HuH-7 (cell line): Measurements from ENCODE around the gene KSR1.

Experiments used
- DNase-seq: peaks from one replicate; pipeline ENCODE4 v3.0.0; 2011; ENCODE audit warnings: low spot score

Gene KSR1

GRCh38 chr17:27590864-27591263 lies 134.6 kb downstream of the KSR1 start:
- DNase-seq: no peak

DNA sequence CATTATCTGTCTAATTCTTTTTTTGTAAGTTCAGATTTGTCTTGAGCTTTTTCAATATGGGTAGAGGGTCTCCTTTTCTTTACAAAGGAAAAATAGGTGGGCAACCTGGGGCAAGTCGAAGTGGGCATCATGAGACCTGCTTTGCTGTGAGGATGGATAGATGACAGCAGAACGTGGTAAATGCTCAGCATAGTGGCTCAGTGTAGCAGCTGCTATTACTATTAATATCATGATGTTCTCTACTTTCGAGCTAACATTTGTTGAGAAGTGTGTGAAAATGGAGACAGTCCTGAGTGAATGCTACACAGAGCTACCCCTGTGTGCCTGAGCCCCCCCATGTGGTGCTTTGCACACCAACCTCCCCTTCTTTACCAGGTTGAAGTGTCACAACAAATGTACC lies 135.7 kb downstream of the KSR1 start:
- no peak for DNase-seq

DNA sequence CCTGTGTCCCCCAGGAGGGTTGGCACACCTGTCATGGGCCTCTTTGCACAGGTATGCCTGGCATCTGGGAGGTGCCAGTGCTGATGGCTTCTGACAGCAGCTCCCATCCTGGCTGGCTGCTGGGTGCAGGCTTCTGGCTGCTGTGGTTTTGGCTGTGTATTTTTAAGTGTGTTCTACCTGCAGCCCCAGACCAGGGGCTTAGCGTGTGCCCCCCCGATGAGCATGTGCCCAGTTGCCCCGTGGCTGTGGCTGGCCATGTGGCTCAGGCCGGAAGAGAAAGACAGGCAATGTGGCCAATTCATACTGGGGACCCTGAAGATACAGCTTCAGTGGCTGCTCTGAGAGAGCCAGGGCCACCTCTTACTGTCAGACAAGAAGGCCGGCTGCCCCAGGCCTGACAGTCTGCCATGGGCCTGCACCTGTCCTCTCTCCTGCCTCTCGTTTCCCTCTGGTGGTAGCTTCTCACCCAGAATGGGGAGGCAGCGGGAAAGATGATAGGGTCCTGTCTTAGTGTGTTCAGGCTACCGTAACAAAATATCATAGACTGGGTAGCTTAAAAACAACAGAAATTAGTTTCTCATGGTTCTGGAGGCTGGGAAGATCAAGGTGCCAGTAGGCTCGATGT lies 137.1 kb downstream of the KSR1 start:
- no peak for DNase-seq

GRCh38 chr17:27593857-27594255 lies 137.6 kb downstream of the KSR1 start:
- DNase-seq: no peak

- DNase-seq: no peak
Measured at GRCh38 chr17:27595208-27595607, 139.0 kb downstream of the KSR1 start.

GRCh38 chr17:27596096-27596495 lies 139.8 kb downstream of the KSR1 start:
- DNase-seq: no peak

- DNase-seq: no peak
Measured at GRCh38 chr17:27596566-27597187, 140.4 kb downstream of the KSR1 start.

DNA sequence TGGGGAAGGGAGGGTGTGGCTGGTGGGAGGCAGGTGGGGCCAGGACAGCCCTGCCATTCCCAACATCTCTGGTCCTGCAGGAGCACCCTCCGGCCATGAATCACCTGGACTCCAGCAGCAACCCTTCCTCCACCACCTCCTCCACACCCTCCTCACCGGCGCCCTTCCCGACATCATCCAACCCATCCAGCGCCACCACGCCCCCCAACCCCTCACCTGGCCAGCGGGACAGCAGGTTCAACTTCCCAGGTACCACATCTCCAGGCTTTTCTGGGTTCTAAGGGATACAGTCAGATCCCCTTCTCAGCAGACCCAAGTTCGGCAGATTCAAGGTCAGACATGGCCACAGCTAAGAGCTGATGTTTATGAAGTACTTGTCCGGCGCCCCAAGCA lies 140.9 kb downstream of the KSR1 start:
- no peak for DNase-seq

DNA sequence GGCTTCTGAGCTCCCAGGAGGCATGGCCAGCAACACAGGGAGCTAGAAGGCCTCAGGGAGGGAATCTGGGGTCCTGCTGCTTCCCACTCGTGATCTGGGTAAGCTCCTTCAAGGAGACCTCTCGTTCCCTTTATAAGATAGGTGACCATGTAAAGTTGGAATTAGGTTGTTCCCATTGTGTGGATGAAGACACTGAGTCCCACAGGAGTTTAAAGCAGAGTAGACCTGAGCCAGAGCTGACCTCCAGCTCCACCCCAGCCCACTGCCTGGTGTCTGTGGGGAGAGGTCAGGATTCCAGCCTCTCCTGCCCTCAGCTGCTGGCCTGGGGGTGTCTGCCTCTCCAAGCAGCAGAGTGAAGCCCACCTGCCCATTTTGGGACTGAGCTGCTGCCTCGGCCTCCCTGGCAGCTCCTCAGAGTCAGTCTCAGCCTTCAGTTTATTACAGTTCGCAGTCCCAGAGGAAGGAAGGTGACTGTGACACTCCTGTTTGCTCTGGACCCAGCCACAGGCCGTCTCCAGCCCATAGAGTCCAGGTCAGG lies 141.6 kb downstream of the KSR1 start:
- no peak for DNase-seq

DNA sequence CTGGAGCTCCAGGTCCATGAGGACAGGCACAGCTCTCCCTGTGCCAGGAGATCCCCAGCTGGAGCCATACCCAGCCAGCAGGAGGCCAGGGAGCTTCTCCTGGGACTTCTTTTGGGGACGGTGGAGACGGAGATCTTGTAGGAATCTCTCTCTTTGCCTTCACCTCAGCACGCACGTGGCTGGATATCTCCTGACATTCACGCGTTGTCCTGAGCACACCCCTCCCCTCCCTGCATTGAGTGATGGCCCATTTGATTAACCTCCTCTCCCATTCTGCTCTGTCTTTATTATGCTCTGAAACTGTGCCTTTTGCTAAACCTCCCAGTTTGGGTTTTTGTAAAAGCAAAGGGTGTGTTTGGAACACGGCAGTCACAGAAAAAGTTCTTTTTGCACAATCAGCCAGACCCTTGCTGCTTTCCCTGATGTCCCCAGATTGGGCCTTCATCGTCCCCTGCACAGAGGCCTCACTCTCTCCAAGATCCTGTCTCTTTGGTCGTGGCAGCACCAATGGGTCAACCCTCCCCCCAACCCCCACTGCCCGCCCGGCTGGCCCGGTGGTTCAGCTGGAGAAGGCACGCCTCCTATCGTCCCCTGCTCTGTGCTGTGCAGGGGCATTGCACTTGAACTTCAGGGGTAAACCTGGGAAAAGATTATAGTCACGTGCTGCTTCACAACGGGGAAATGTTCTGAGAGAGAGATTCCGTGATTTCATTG lies 142.2 kb downstream of the KSR1 start:
- DNase-seq: no peak

DNA sequence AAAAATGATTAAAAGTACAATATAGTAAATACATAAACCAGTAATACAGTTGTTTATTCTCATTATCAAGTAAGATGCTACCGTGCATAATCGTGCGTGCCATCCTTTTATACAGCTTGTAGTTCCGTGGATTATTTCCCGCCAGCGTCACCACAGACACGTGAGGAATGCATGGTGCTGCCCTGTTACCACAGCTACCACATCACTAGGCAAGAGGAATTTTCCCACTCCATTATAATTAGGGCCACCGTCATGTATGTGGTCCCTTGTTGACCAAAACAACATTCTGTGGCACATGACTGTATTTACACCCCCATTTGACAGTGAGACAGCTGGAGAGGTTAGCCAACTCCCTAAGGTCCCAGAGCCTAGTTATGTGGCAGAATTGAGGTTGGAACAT lies 144.2 kb downstream of the KSR1 start:
- no peak for DNase-seq

DNA sequence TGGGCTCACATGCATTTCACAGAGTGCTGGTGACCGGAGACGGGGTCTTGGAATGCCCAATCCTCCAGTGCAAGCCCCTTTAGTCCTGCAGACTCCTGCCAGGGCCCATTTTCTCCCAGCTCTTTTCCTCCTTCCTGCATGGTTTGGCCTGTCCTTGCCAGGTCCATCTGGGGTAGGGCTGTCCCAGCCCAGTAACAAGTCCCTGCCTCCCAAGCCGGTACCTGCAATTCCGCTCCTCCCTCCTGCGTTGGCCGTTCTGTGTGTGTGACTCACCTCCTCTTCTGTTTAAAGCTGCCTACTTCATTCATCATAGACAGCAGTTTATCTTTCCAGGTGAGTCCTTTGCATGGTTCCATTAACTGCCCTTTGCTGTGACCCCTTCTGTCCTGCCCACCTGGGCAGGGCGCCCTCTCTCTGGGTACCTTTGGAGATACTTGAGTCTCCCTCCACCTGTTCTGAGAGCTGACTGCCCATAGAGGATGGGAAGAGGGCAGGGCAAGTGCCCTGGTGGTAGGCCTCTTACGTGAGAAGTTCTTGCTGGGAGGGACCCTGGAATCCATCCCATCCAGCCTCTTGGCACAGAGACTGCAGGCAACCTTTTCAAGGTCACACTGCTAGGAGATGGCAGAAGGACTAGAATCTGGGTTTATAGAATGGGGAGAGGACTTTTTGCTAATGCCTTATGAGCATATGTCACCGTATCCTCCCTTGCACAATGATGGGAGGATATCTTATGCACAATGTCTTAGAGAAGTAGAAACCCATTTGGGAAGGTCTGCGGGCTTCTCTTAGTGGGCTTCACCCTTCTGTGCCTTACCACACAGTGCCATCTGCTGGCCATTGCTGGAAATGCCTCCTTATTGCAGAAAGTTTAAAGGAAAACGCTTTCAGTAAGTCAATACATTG lies 145.1 kb downstream of the KSR1 start:
- peak; percentile 83 for DNase-seq

- no peak for DNase-seq
Measured at GRCh38 chr17:27601975-27602302, 145.7 kb downstream of the KSR1 start.

GRCh38 chr17:27602721-27603420 lies 146.6 kb downstream of the KSR1 start:
- DNase-seq: peak; percentile 92

DNA sequence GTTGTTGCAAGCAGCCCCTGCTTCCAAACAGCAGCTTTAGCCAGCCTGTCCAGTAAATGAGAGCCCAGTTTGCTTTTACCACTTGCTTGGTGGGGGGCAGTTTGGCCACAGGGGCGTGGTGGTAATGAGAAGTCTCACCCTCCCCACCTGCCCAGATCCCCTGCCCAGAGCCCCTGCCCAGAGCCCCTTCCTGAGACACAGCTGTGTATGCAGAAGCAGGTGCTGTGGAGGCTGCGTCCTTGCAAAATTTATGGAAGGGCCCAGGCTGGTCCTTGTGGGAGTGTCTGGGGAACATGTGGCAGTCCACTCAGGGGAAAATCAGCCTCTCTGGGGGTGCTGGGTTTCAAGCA lies 147.1 kb downstream of the KSR1 start:
- no peak for DNase-seq

DNA sequence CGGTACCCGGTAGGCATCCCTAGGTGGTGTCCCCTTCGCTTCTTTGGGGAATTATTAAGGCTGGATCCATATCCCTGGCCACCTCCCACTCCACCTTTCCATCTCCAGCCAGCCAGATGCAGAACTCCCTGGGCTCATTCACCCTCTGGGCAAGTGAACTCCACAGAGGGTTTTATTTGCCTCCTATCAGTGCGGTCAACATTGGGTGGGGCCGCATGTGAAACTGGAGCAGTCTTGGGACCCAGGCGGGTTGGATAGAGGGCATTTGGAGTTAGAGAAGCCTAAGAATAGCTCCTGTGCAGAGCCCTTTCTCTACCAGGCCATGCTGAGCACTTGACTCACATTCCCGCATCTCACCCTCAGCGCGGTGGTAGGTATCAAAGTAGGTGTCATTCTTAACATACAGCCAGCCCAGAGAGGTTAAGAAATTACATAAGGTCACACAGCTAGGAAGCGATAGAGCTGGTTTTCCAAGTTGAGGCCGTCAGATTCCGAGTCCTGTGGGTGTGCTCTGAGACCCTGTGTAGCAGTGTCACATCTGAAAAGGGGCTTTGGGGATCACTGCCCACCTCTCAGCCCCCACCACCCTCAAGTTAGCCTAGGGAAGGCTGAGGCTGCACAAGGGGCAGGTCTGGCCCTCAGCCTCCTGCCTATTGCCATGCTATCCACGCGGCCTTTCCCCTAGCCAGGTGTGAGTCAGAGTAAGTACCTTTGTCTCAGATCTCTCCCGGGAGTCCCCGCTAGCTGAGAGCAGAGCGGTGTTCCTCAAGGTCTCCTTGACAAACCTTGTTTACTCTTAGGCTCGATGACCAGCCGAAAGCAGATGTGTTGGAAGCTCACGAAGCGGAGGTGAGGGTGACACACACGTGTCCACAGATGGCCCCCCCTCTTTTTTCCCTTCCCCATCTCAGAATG lies 147.9 kb downstream of the KSR1 start:
- no peak for DNase-seq

- no peak for DNase-seq
Measured at GRCh38 chr17:27605409-27605808, 149.2 kb downstream of the KSR1 start.

DNA sequence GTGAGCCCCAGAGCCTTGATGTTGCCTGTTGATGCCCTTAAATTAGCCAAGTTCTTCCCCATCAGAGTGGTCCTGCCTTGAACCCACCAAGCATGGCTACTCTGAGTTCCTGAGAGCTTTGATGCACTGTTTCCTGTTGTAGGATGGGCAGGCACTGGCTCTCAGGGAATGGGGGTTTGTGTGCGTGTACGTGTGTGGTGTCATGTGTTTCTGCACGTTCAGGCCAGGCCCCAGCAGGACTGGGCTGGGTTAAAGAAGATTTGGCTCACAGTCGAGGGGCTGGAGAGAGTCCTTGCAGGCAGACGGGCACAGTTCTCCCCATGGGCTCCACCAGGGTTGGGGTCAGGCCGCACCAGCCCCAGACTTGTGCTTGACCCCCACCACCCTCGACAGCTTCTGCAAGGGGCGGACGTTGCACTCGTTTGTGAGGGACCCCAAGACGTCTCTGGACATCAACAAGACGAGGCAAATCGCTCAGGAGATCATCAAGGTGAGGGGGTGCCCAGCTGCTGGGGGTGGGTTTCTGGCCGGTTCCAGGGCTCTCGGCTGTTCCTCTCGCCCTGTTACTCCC lies 151.4 kb downstream of the KSR1 start:
- DNase-seq: no peak

DNA sequence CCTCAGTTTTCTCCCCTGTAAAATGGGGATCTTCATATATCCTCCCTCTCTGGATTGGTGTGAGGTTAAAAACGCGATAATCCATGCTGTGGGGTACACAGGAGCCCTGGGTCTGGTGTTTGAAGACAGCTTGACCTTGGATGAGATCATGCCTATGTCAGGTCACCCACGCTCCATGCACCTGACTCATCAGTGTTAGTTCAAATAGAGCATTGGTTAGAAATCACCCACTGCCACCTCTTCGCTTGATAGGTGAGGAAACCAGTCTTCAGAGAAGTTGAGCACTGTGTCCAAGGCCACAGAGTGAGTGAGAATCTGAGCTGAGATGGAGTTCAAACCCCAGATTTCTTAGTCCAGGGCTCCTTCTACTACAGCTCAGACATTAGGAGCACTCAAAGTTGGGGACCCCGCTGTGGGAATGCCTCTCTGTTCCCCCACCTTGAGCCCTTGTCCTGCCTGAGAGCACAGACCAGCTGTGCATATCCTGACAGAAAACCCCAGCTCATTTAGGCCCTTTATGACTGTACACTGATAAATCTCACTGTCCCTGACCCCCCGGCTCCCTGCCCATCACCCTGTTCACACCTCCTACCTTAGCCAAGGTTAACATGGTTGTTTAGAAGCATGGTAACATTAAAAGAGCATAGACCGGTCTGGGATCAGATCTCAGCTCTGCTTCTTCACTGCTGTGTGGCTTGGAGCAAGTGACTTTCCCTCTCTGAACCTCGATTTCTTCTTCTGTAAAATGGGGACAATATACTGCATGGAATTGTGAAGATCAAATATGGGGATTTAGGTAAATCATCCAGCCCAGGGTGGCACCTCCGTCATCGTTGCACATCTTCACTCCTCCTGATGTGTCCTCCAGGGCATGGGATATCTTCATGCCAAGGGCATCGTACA lies 152.3 kb downstream of the KSR1 start:
- no peak for DNase-seq
